Peyer's patch (tissue), 4 donors: Measurements from ENCODE around the gene BANF1.

Experiments used
- POLR2A ChIP-seq, 2 donors: fragments of 450-650 bp; IDR thresholded peaks; one replicate each; pipeline ENCODE4 v1.5.1; 2017; ENCODE audit warnings: antibody characterized with exemption in 2 of 2, mild to moderate bottlenecking in 2 of 2, moderate library complexity in 2 of 2
- TF ChIP-seq, protein P1 (sequence below), 6 experiments: fragments of 450-650 bp in 4 of 6; fragments of 200-600 bp in 2 of 6; sonication (generic) in 1 of 6; IDR thresholded peaks; one replicate each; pipeline ENCODE4 v1.5.1; 2017 to 2019; ENCODE audit warnings: antibody characterized with exemption in 6 of 6, mild to moderate bottlenecking in 3 of 6, moderate library complexity in 1 of 6

- TF ChIP-seq, protein P1, sequence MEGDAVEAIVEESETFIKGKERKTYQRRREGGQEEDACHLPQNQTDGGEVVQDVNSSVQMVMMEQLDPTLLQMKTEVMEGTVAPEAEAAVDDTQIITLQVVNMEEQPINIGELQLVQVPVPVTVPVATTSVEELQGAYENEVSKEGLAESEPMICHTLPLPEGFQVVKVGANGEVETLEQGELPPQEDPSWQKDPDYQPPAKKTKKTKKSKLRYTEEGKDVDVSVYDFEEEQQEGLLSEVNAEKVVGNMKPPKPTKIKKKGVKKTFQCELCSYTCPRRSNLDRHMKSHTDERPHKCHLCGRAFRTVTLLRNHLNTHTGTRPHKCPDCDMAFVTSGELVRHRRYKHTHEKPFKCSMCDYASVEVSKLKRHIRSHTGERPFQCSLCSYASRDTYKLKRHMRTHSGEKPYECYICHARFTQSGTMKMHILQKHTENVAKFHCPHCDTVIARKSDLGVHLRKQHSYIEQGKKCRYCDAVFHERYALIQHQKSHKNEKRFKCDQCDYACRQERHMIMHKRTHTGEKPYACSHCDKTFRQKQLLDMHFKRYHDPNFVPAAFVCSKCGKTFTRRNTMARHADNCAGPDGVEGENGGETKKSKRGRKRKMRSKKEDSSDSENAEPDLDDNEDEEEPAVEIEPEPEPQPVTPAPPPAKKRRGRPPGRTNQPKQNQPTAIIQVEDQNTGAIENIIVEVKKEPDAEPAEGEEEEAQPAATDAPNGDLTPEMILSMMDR (IDR thresholded peaks at IDR 0.05) = no peak
- TF ChIP-seq POLR2A (IDR thresholded peaks at IDR 0.05) = no peak
These were observed 48.4 kb downstream of the BANF1 start for GRCh38 chr11:66050581-66051231.
